ENCODE data around the gene EIF4E1B.

DNA sequence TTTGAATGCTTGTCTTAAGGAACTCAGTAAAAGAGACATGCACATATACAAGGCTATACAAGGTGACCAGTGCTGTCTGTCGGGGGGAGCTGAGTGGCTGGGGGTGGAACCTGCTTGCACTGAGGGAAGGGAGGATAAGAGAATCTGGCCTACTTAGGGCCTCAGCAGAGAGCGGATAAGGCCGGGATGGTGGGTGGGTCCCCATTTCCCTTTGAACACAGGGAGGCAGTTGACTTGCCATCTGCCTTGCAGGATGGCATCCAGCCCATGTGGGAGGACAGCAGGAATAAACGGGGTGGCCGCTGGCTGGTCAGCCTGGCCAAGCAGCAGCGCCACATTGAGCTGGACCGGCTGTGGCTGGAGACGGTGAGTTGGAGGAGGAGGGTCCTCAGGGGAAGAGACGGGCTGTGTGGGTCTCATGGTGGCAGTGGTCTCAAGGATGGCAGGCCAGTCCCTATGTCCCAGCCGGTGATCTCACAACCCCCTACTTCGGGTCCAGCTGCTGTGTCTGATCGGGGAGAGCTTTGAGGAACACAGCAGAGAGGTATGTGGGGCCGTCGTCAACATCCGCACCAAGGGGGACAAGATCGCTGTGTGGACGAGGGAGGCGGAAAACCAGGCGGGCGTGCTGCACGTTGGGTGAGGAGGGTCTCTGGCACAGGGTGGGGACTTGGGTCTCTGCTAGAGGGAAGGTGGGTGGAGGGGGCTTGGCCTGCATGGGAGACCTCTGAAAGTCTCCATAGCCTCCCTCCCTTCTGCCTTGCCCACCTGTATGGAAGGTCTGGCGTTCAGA is 14.6 kb downstream of the EIF4E1B start:
- TF ChIP-seq ATF3 (IDR thresholded peaks at IDR 0.05) (no peak), CTCF (IDR thresholded peaks at IDR 0.05; ENCODE audit: low read depth, low read length, missing input control) (no peak), JUND (IDR thresholded peaks at IDR 0.05) (no peak), MAX (IDR thresholded peaks at IDR 0.05) (no peak), FOXA2 (IDR thresholded peaks at IDR 0.05) (no peak), RAD21 (IDR thresholded peaks at IDR 0.05) (no peak), YY1 (IDR thresholded peaks at IDR 0.05) (no peak), EGR1 (IDR thresholded peaks at IDR 0.05; ENCODE audit: low read depth in 2 of 2) (no peak), GABPA (IDR thresholded peaks at IDR 0.05 in 1 of 2, conservative IDR thresholded peaks at IDR 0.05 in 1 of 2) (no peak), TAF1 (conservative IDR thresholded peaks at IDR 0.05) (no peak), REST (IDR thresholded peaks at IDR 0.05) (no peak)

All from liver (tissue), 3 donors.